ENCODE measurements around the gene TNN. TPM values are rescaled to one million over a fixed set of nuclear protein-coding genes. Genes with fewer than 3 reads are reported as not detected.

TNN gene
- polyA plus RNA-seq, 1 donor from 2014 or later, result not detected

- Histone ChIP-seq H4K20me1 (ENCODE audit: insufficient read depth) (no peaks in the 10 kb centered on the region), H3K79me2 (replicated peaks; ENCODE audit: insufficient read depth, low read length) (no peaks in the 10 kb centered on the region), H3K27ac (ENCODE audit: low read length) (no peak overlapping the region), H3K4me3 (ENCODE audit: low read length) (no peak overlapping the region), H2AFZ (ENCODE audit: low read depth, low read length) (no peak overlapping the region), H3K9ac (ENCODE audit: low read length) (no peak overlapping the region), H3K36me3 (ENCODE audit: insufficient read depth, low read length) (no peaks in the 10 kb centered on the region), H3K27me3 (ENCODE audit: insufficient read depth, low read depth, low read length) (no peaks in the 10 kb centered on the region), H3K9me3 (ENCODE audit: low read length) (no peaks in the 10 kb centered on the region), H3F3A (ENCODE audit: insufficient read depth, low read length, poor library complexity, severe bottlenecking) (no peaks in the 10 kb centered on the region), H3K9me2 (ENCODE audit: insufficient read depth, low read length) (no peaks in the 10 kb centered on the region), H3K4me2 (ENCODE audit: low read length) (no peak overlapping the region)
- TF ChIP-seq POLR2AphosphoS5 (IDR thresholded peaks at IDR 0.05), result no peak
- no peak for TF ChIP-seq TAF1 (IDR thresholded peaks at IDR 0.05; ENCODE audit: low read depth)
- TF ChIP-seq, protein P1, sequence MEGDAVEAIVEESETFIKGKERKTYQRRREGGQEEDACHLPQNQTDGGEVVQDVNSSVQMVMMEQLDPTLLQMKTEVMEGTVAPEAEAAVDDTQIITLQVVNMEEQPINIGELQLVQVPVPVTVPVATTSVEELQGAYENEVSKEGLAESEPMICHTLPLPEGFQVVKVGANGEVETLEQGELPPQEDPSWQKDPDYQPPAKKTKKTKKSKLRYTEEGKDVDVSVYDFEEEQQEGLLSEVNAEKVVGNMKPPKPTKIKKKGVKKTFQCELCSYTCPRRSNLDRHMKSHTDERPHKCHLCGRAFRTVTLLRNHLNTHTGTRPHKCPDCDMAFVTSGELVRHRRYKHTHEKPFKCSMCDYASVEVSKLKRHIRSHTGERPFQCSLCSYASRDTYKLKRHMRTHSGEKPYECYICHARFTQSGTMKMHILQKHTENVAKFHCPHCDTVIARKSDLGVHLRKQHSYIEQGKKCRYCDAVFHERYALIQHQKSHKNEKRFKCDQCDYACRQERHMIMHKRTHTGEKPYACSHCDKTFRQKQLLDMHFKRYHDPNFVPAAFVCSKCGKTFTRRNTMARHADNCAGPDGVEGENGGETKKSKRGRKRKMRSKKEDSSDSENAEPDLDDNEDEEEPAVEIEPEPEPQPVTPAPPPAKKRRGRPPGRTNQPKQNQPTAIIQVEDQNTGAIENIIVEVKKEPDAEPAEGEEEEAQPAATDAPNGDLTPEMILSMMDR (IDR thresholded peaks at IDR 0.05; ENCODE audit: poor library complexity, severe bottlenecking), result no peak
- no peak for TF ChIP-seq SMC3 (conservative IDR thresholded peaks at IDR 0.05; ENCODE audit: poor library complexity)
- TF ChIP-seq RAD21 (conservative IDR thresholded peaks at IDR 0.05), result no peak
- TF ChIP-seq, protein P2, sequence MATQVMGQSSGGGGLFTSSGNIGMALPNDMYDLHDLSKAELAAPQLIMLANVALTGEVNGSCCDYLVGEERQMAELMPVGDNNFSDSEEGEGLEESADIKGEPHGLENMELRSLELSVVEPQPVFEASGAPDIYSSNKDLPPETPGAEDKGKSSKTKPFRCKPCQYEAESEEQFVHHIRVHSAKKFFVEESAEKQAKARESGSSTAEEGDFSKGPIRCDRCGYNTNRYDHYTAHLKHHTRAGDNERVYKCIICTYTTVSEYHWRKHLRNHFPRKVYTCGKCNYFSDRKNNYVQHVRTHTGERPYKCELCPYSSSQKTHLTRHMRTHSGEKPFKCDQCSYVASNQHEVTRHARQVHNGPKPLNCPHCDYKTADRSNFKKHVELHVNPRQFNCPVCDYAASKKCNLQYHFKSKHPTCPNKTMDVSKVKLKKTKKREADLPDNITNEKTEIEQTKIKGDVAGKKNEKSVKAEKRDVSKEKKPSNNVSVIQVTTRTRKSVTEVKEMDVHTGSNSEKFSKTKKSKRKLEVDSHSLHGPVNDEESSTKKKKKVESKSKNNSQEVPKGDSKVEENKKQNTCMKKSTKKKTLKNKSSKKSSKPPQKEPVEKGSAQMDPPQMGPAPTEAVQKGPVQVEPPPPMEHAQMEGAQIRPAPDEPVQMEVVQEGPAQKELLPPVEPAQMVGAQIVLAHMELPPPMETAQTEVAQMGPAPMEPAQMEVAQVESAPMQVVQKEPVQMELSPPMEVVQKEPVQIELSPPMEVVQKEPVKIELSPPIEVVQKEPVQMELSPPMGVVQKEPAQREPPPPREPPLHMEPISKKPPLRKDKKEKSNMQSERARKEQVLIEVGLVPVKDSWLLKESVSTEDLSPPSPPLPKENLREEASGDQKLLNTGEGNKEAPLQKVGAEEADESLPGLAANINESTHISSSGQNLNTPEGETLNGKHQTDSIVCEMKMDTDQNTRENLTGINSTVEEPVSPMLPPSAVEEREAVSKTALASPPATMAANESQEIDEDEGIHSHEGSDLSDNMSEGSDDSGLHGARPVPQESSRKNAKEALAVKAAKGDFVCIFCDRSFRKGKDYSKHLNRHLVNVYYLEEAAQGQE (IDR thresholded peaks at IDR 0.05; ENCODE audit: borderline replicate concordance), result no peak
- no peak for TF ChIP-seq MXI1 (conservative IDR thresholded peaks at IDR 0.05; ENCODE audit: poor library complexity, severe bottlenecking)
- TF ChIP-seq EZH2 (IDR thresholded peaks at IDR 0.05; ENCODE audit: borderline replicate concordance, insufficient read depth, low read length, poor library complexity, severe bottlenecking), result no peak
- TF ChIP-seq EP300 (conservative IDR thresholded peaks at IDR 0.05; ENCODE audit: poor library complexity, severe bottlenecking), result no peak
Observed at GRCh38 chr1:175148068-175148467, 80.4 kb downstream of the TNN start.

DNA sequence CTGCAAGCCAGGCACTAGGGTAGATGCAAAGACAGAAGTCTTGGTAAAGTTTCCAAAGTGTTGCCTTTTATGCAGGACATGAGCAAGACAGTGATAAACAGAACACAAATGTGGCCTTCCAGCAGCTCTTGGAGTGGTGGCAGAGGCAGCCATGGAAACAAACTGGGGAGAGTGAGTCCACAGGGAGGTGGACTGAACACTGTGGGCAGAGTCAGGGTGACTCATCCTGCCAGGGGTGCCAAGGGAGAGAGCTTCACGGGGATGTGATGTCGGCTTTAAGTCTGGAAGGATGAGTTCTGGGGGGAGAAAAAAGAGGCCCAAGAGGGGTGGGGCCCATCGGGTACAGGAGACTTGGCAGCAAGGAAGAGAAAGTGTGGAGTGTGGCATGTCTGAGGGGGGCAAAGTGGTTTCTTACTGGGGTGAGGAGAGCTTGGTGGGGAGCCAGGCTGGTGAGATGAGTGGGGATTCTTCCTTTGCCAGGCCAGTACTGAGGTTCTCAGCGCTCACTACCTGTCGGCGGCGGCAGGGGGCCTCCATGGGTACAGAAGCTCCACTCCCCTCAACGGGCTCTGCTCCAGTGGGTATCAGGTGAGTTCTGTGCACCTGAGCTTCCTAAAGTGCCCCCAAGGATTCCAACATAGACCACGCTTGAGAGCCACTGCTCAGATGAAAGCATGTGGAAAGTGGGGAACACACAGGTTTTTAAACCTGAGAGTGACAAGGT, 83.1 kb downstream of the TNN start:
- Histone ChIP-seq H3F3A (ENCODE audit: insufficient read depth, low read length, poor library complexity, severe bottlenecking) (no peaks in the 10 kb centered on the region), H3K27me3 (ENCODE audit: insufficient read depth, low read depth, low read length) (no peaks in the 10 kb centered on the region), H3K9me3 (ENCODE audit: low read length) (no peaks in the 10 kb centered on the region), H3K9ac (ENCODE audit: low read length) (no peak overlapping the region), H3K27ac (ENCODE audit: low read length) (no peak overlapping the region), H3K4me2 (ENCODE audit: low read length) (no peak overlapping the region), H2AFZ (ENCODE audit: low read depth, low read length) (no peak overlapping the region), H4K20me1 (ENCODE audit: insufficient read depth) (no peaks in the 10 kb centered on the region), H3K36me3 (ENCODE audit: insufficient read depth, low read length) (no peaks in the 10 kb centered on the region), H3K9me2 (ENCODE audit: insufficient read depth, low read length) (no peaks in the 10 kb centered on the region), H3K79me2 (replicated peaks; ENCODE audit: insufficient read depth, low read length) (no peaks in the 10 kb centered on the region), H3K4me3 (ENCODE audit: low read length) (no peak overlapping the region)
- TF ChIP-seq, protein P1 (IDR thresholded peaks at IDR 0.05; ENCODE audit: poor library complexity, severe bottlenecking), result no peak
- no peak for TF ChIP-seq POLR2AphosphoS5 (IDR thresholded peaks at IDR 0.05)
- no peak for TF ChIP-seq EZH2 (IDR thresholded peaks at IDR 0.05; ENCODE audit: borderline replicate concordance, insufficient read depth, low read length, poor library complexity, severe bottlenecking)
- no peak for TF ChIP-seq RAD21 (conservative IDR thresholded peaks at IDR 0.05)
- no peak for TF ChIP-seq EP300 (conservative IDR thresholded peaks at IDR 0.05; ENCODE audit: poor library complexity, severe bottlenecking)
- TF ChIP-seq TAF1 (IDR thresholded peaks at IDR 0.05; ENCODE audit: low read depth), result no peak
- no peak for TF ChIP-seq SMC3 (conservative IDR thresholded peaks at IDR 0.05; ENCODE audit: poor library complexity)
- TF ChIP-seq, protein P2 (IDR thresholded peaks at IDR 0.05; ENCODE audit: borderline replicate concordance), result no peak
- no peak for TF ChIP-seq MXI1 (conservative IDR thresholded peaks at IDR 0.05; ENCODE audit: poor library complexity, severe bottlenecking)
